ENCODE results near the gene DHX35. TPM values are rescaled to one million over a fixed set of nuclear protein-coding genes. Genes with fewer than 3 reads are reported as not detected.

DHX35 gene
- 12.2 TPM for total RNA-seq (2021; ENCODE audit: unreplicated experiment)
- 8.4 TPM for polyA plus RNA-seq (2012; ENCODE audit: insufficient read length)
- percentile 84 among the genes with signal in this experiment for Bru-seq, nascent RNA
- percentile 73 among the genes with signal in this experiment for BruChase-seq, experiment 1, labeled RNA remaining after a 2-hour chase
- percentile 62 among the genes with signal in this experiment for BruChase-seq, experiment 2, labeled RNA remaining after a 6-hour chase
- long read RNA-seq, transcript DHX35-201 (22 exons, 3,325 nt), result major isoform, 17 of 25 reads
- long read RNA-seq, partial matches to known transcripts, result 1 of 25 reads
- long read RNA-seq, other reads (novel, unspliced or antisense), result 7 of 25 reads

GRCh38 chr20:38962044-38962927 lies at the start of gene DHX35:
Gene DHX35 (plus strand): TSS chr20:38962344. CDS start chr20:38962368, 24 bp downstream.
- Histone ChIP-seq H3K4me3 (ENCODE audit: low read depth in 2 of 2, low read length in 2 of 2) (peak within 1 kb of the TSS; percentile 95 to 99), H3K36me3 (ENCODE audit: control insufficient read depth, insufficient read depth, low read length) (no peaks in the 10 kb centered on the region; the same call in 1 of the 2 replicates), H3K27me3 (ENCODE audit: control insufficient read depth, insufficient read depth, low read length) (no peaks in the 10 kb centered on the region), H3K4me1 (ENCODE audit: control insufficient read depth, insufficient read depth, low read length) (peaks cover 14% of the 10 kb centered on the region; the same call in 1 of the 2 replicates), H3K9me3 (ENCODE audit: control insufficient read depth, insufficient read depth, low read depth, low read length) (no peaks in the 10 kb centered on the region), H3K27ac (ENCODE audit: low read length) (peak within 1 kb of the TSS; percentile 98)
- no TSS peak for BruUV-seq (replicated peaks)
- intact Hi-C loops (cut with micrococcal nuclease; ENCODE audit: unreplicated experiment) (no loop called here), in situ Hi-C loops (cut with HindIII; ENCODE audit: low pct_unique_long_range_greater_than_20kb, low sequenced_read_pairs) (no loop called here)
- peak; percentile 99 for ATAC-seq
- TF ChIP-seq POLR2AphosphoS5 (IDR thresholded peaks at IDR 0.05; ENCODE audit: low read depth, low read length) (peak; percentile 83), SIN3A (IDR thresholded peaks at IDR 0.05; ENCODE audit: borderline replicate concordance, insufficient read depth, low read depth, low read length) (0 out of 2 replicates have a peak, but pooled peaks have one; percentile 19), CTCF (IDR thresholded peaks at IDR 0.05) (peak; percentile 43), TCF7L2 (IDR thresholded peaks at IDR 0.05; ENCODE audit: low read depth, low read length) (no peak)
- TF ChIP-seq, protein P1, sequence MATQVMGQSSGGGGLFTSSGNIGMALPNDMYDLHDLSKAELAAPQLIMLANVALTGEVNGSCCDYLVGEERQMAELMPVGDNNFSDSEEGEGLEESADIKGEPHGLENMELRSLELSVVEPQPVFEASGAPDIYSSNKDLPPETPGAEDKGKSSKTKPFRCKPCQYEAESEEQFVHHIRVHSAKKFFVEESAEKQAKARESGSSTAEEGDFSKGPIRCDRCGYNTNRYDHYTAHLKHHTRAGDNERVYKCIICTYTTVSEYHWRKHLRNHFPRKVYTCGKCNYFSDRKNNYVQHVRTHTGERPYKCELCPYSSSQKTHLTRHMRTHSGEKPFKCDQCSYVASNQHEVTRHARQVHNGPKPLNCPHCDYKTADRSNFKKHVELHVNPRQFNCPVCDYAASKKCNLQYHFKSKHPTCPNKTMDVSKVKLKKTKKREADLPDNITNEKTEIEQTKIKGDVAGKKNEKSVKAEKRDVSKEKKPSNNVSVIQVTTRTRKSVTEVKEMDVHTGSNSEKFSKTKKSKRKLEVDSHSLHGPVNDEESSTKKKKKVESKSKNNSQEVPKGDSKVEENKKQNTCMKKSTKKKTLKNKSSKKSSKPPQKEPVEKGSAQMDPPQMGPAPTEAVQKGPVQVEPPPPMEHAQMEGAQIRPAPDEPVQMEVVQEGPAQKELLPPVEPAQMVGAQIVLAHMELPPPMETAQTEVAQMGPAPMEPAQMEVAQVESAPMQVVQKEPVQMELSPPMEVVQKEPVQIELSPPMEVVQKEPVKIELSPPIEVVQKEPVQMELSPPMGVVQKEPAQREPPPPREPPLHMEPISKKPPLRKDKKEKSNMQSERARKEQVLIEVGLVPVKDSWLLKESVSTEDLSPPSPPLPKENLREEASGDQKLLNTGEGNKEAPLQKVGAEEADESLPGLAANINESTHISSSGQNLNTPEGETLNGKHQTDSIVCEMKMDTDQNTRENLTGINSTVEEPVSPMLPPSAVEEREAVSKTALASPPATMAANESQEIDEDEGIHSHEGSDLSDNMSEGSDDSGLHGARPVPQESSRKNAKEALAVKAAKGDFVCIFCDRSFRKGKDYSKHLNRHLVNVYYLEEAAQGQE (IDR thresholded peaks at IDR 0.05; ENCODE audit: insufficient read depth in 1 of 2, low read depth in 2 of 2, low read length in 1 of 2), result no peak
- DNase-seq (ENCODE audit: low read depth, low spot score), result peak; percentile 77
- ChIA-PET CTCF (interaction anchor here (0.5 to 0.6 kb wide), 2 partner anchors 32 to 331 kb away, joined by 3 to 7 read pairs; no protein-coding TSS in a partner anchor), POLR2A (interaction anchor here (0.6 to 1.7 kb wide), 3 partner anchors 10 to 266 kb away, joined by 3 to 6 read pairs (median 3); no protein-coding TSS in a partner anchor)

GRCh38 chr20:38915355-38915754 lies 46.8 kb upstream of the DHX35 start:
- no TSS peak for BruUV-seq (replicated peaks)
- DNase-seq (ENCODE audit: low read depth, low spot score) (no peak), ATAC-seq (no peak)
- Histone ChIP-seq H3K27ac (ENCODE audit: low read length) (no peak overlapping the region), H3K4me1 (ENCODE audit: control insufficient read depth, insufficient read depth, low read length) (no peaks in the 10 kb centered on the region), H3K36me3 (ENCODE audit: control insufficient read depth, insufficient read depth, low read length) (no peaks in the 10 kb centered on the region), H3K9me3 (ENCODE audit: control insufficient read depth, insufficient read depth, low read depth, low read length) (no peaks in the 10 kb centered on the region), H3K4me3 (ENCODE audit: low read depth in 2 of 2, low read length in 2 of 2) (no peak overlapping the region), H3K27me3 (ENCODE audit: control insufficient read depth, insufficient read depth, low read length) (no peaks in the 10 kb centered on the region)
- in situ Hi-C loops (cut with HindIII; ENCODE audit: low pct_unique_long_range_greater_than_20kb, low sequenced_read_pairs) (no loop called here), intact Hi-C loops (cut with micrococcal nuclease; ENCODE audit: unreplicated experiment) (no loop called here)
- POLR2A ChIA-PET, result no interaction called here
- TF ChIP-seq, protein P1 (IDR thresholded peaks at IDR 0.05; ENCODE audit: insufficient read depth in 1 of 2, low read depth in 2 of 2, low read length in 1 of 2), result no peak
- TF ChIP-seq CTCF (IDR thresholded peaks at IDR 0.05) (no peak), TCF7L2 (IDR thresholded peaks at IDR 0.05; ENCODE audit: low read depth, low read length) (no peak), SIN3A (IDR thresholded peaks at IDR 0.05; ENCODE audit: borderline replicate concordance, insufficient read depth, low read depth, low read length) (no peak), POLR2AphosphoS5 (IDR thresholded peaks at IDR 0.05; ENCODE audit: low read depth, low read length) (no peak)
- CTCF ChIA-PET, result no interaction called here

All from Panc1 (cell line).